ENCODE measurements around the gene ARL10.
A peak's percentile ranks its signal among the peaks of the same experiment; 100 is the strongest.
"Not testable (repeated sequence)": the region's sequence is repeated elsewhere in the genome, so short reads cannot be mapped to it uniquely, and the experiment has no call there.

The ARL10 gene

DNA sequence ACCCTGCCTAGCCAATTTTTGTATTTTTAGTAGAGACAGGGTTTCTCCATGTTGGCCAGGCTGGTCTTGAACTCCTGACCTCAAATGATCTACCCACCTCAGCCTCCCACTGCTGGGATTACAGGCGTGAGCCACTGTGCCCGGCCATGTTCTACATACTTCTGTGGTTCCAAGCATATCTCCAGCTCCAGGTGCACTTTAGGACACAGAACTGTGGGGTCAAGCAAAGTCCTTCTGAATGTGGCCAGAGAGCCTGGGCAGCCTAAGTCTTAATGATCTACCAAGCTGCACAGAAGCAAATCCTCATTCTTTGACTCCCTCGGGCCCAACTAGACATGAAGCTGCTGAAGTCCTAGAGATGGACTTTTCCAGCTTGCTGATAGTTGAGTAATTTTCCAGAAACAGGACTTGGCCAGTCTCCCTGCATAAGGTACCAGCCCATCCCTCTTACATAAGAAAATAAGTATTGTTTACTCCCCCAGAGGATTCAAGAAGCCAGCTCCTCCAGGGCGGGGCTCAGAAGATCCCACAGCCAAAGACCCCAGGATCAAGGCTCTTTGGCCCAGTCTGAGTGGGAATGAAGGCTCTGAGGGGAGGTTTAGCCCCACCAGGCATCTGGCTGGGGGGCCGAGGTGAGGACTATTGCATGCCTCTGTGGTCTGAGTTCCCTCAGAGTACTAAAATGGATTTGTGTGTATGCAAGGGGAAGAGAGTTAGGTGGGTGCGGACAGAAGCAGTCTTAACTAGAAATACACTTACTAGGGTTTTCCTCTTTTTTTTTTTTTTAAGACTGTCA, 42.4 kb downstream of the ARL10 start:
- H3K4me3 ChIP-seq (ENCODE audit: low read length), result no peak overlapping the region
- H3K9me3 ChIP-seq (ENCODE audit: control insufficient read depth, low read length), result no peaks in the 10 kb centered on the region
- peaks cover 29% of the 10 kb centered on the region for H3K4me1 ChIP-seq (ENCODE audit: control insufficient read depth, insufficient read depth, low read length)
- peak; percentile 56 for DNase-seq (ENCODE audit: low read depth)
- H3K27me3 ChIP-seq (replicated peaks; ENCODE audit: control insufficient read depth, insufficient read depth, low read length), result no peaks in the 10 kb centered on the region
- peaks cover 25% of the 10 kb centered on the region for H3K36me3 ChIP-seq (ENCODE audit: control insufficient read depth, insufficient read depth, low read length, severe bottlenecking)
- no peak overlapping the region for H3K9ac ChIP-seq (ENCODE audit: low read length)

DNA sequence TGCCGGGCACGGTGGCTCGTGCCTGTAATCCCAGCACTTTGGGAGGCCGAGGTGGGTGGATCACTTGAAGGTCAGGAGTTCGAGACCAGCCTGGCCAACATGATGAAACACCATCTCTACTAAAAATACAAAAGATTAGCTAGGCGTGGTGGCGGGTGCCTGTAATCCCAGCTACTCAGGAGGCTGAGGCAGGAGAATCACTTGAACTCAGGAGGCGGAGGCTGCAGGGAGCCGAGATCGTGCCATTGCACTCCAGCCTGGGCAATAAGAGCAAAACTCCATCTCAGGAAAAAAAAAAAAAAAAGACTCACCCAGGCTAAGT, 42.9 kb downstream of the ARL10 start:
- H3K9me3 ChIP-seq (ENCODE audit: control insufficient read depth, low read length), result not testable (repeated sequence)
- H3K36me3 ChIP-seq (ENCODE audit: control insufficient read depth, insufficient read depth, low read length, severe bottlenecking), result peaks cover 25% of the 10 kb centered on the region

GRCh38 chr5:176408590-176408989, 43.3 kb downstream of the ARL10 start:
- Histone ChIP-seq H3K4me3 (ENCODE audit: low read length) (no peak overlapping the region), H3K36me3 (ENCODE audit: control insufficient read depth, insufficient read depth, low read length, severe bottlenecking) (peaks cover 25% of the 10 kb centered on the region), H3K4me1 (ENCODE audit: control insufficient read depth, insufficient read depth, low read length) (peaks cover 38% of the 10 kb centered on the region), H3K9me3 (ENCODE audit: control insufficient read depth, low read length) (no peaks in the 10 kb centered on the region), H3K9ac (ENCODE audit: low read length) (no peak overlapping the region), H3K27me3 (replicated peaks; ENCODE audit: control insufficient read depth, insufficient read depth, low read length) (no peaks in the 10 kb centered on the region)
- DNase-seq (ENCODE audit: low read depth), result no peak

More for the DNA sequence above, 42.9 kb downstream of the ARL10 start:
- H3K9ac ChIP-seq (ENCODE audit: low read length); DNase-seq (ENCODE audit: low read depth); H3K4me3 ChIP-seq (ENCODE audit: low read length); H3K27me3 ChIP-seq (replicated peaks; ENCODE audit: control insufficient read depth, insufficient read depth, low read length): not testable (repeated sequence)
- H3K4me1 ChIP-seq (ENCODE audit: control insufficient read depth, insufficient read depth, low read length), result peaks cover 34% of the 10 kb centered on the region

DNA sequence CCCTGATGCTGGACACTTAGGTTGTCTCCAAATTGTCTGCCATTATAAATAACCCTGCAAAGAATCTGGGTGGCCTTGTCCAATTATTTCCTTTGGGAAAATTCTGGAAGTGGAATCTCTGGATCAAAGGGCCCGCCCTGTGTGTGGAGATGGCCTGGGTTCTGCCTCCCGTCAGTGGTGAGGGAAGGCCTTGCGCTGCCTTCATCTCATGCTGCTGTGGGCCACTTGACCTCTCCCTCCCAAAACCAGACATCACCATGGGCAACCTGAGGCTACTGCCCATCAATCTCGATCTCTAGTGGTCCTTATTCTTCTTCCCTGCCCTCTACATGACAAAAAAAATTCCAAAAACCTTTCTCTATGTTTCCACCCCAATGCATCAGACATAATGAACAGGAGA, 44.5 kb downstream of the ARL10 start:
- no peak overlapping the region for H3K9ac ChIP-seq (ENCODE audit: low read length)
- peaks cover 50% of the 10 kb centered on the region for H3K4me1 ChIP-seq (ENCODE audit: control insufficient read depth, insufficient read depth, low read length)
- DNase-seq (ENCODE audit: low read depth), result no peak
- peaks cover 25% of the 10 kb centered on the region for H3K36me3 ChIP-seq (ENCODE audit: control insufficient read depth, insufficient read depth, low read length, severe bottlenecking)
- no peaks in the 10 kb centered on the region for H3K9me3 ChIP-seq (ENCODE audit: control insufficient read depth, low read length)
- H3K4me3 ChIP-seq (ENCODE audit: low read length), result no peak overlapping the region
- no peaks in the 10 kb centered on the region for H3K27me3 ChIP-seq (replicated peaks; ENCODE audit: control insufficient read depth, insufficient read depth, low read length)

- Histone ChIP-seq H3K9me3 (ENCODE audit: control insufficient read depth, low read length) (no peaks in the 10 kb centered on the region), H3K4me3 (ENCODE audit: low read length) (no peak overlapping the region), H3K4me1 (ENCODE audit: control insufficient read depth, insufficient read depth, low read length) (peaks cover 59% of the 10 kb centered on the region), H3K9ac (ENCODE audit: low read length) (no peak overlapping the region), H3K27me3 (replicated peaks; ENCODE audit: control insufficient read depth, insufficient read depth, low read length) (no peaks in the 10 kb centered on the region), H3K36me3 (ENCODE audit: control insufficient read depth, insufficient read depth, low read length, severe bottlenecking) (peaks cover 22% of the 10 kb centered on the region)
- DNase-seq (ENCODE audit: low read depth), result no peak
These were observed 45.3 kb downstream of the ARL10 start for GRCh38 chr5:176410486-176411180.

- Histone ChIP-seq H3K9ac (ENCODE audit: low read length) (peak overlapping the region; percentile 53), H3K4me3 (ENCODE audit: low read length) (no peak overlapping the region), H3K4me1 (ENCODE audit: control insufficient read depth, insufficient read depth, low read length) (peaks cover 58% of the 10 kb centered on the region), H3K36me3 (ENCODE audit: control insufficient read depth, insufficient read depth, low read length, severe bottlenecking) (peaks cover 9% of the 10 kb centered on the region), H3K9me3 (ENCODE audit: control insufficient read depth, low read length) (no peaks in the 10 kb centered on the region), H3K27me3 (replicated peaks; ENCODE audit: control insufficient read depth, insufficient read depth, low read length) (no peaks in the 10 kb centered on the region)
- DNase-seq (ENCODE audit: low read depth), result no peak
These were observed 47.4 kb downstream of the ARL10 start for GRCh38 chr5:176412517-176413254.

DNA sequence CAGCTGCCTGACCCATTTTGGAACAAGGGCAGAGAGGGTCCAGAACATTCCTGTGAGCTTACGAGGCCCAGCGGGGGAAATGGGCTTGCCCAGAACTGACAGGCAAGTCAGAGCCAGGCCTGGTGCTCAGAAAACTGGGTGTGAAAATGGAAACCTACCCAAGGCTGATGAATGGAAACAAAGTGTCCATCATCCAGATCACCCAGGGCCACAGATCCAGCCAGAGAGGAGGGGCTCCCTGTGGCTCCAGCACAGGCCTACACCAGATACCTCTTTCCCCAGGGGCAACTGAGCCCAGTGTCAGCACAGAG, 47.9 kb downstream of the ARL10 start:
- Histone ChIP-seq H3K27me3 (replicated peaks; ENCODE audit: control insufficient read depth, insufficient read depth, low read length) (no peaks in the 10 kb centered on the region), H3K4me1 (ENCODE audit: control insufficient read depth, insufficient read depth, low read length) (peaks cover 55% of the 10 kb centered on the region), H3K36me3 (ENCODE audit: control insufficient read depth, insufficient read depth, low read length, severe bottlenecking) (peaks cover 9% of the 10 kb centered on the region), H3K4me3 (ENCODE audit: low read length) (no peak overlapping the region), H3K9me3 (ENCODE audit: control insufficient read depth, low read length) (no peaks in the 10 kb centered on the region), H3K9ac (ENCODE audit: low read length) (peak overlapping the region; percentile 53)
- DNase-seq (ENCODE audit: low read depth), result peak; percentile 27

DNA sequence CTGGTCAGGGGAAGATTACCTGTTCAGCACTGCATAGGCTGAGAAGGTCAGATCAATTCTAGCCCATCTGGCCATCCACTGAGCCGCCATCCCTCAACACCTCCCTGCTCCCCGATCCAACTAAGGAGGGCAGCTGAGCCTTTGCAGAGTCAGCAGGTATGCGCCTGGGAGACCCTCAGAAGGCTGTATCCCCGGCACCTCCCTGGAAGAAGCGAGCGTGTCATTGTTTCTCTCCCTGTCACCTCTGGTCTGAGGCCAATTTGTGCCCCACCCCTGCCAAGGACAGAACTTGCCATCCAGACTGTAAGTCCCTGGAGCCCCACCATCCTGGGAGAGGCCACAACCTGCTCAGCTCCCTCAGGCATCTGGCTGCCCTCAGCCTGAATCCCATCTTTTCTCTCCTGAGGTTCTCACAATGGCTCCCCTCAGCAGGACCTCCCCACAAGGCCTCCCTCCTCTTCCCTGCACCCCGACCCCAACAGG, 48.5 kb downstream of the ARL10 start:
- Histone ChIP-seq H3K9ac (ENCODE audit: low read length) (peak overlapping the region; percentile 53), H3K27me3 (replicated peaks; ENCODE audit: control insufficient read depth, insufficient read depth, low read length) (no peaks in the 10 kb centered on the region), H3K9me3 (ENCODE audit: control insufficient read depth, low read length) (no peaks in the 10 kb centered on the region), H3K4me1 (ENCODE audit: control insufficient read depth, insufficient read depth, low read length) (peaks cover 55% of the 10 kb centered on the region), H3K36me3 (ENCODE audit: control insufficient read depth, insufficient read depth, low read length, severe bottlenecking) (peaks cover 9% of the 10 kb centered on the region), H3K4me3 (ENCODE audit: low read length) (peak overlapping the region; percentile 40)
- DNase-seq (ENCODE audit: low read depth), result no peak

DNA sequence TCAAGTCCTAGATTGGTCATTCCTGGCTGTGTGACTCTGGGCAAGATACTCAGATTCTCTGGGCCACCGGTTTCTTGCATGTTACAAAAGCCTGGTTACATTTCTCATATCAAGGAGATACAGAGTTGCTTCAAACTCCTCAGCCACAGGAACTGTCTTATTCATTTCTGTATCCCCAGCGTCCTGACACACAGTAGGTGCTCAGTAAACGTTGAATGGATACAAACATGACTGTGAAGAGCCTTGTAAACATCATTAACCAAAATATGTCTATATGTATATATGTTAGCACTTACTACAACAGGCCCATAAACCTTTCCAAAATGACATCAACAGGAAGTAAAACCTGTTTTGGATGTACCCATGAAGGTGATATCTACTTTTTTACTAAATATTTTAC, 49.4 kb downstream of the ARL10 start:
- Histone ChIP-seq H3K9me3 (ENCODE audit: control insufficient read depth, low read length) (no peaks in the 10 kb centered on the region), H3K9ac (ENCODE audit: low read length) (peak overlapping the region; percentile 93), H3K36me3 (ENCODE audit: control insufficient read depth, insufficient read depth, low read length, severe bottlenecking) (peaks cover 6% of the 10 kb centered on the region), H3K4me1 (ENCODE audit: control insufficient read depth, insufficient read depth, low read length) (peaks cover 55% of the 10 kb centered on the region), H3K4me3 (ENCODE audit: low read length) (peak overlapping the region; percentile 88), H3K27me3 (replicated peaks; ENCODE audit: control insufficient read depth, insufficient read depth, low read length) (no peaks in the 10 kb centered on the region)
- no peak for DNase-seq (ENCODE audit: low read depth)

- DNase-seq (ENCODE audit: low read depth), result no peak
These were observed 50.1 kb downstream of the ARL10 start for GRCh38 chr5:176415240-176415951.

More at GRCh38 chr5:176415240-176415951, 50.1 kb downstream of the ARL10 start:
- H3K9ac ChIP-seq (ENCODE audit: low read length), result peak overlapping the region; percentile 93
- no peaks in the 10 kb centered on the region for H3K9me3 ChIP-seq (ENCODE audit: control insufficient read depth, low read length)
- H3K4me3 ChIP-seq (ENCODE audit: low read length), result peak overlapping the region; percentile 88
- peaks cover 3% of the 10 kb centered on the region for H3K27me3 ChIP-seq (replicated peaks; ENCODE audit: control insufficient read depth, insufficient read depth, low read length)
- no peaks in the 10 kb centered on the region for H3K36me3 ChIP-seq (ENCODE audit: control insufficient read depth, insufficient read depth, low read length, severe bottlenecking)
- peaks cover 55% of the 10 kb centered on the region for H3K4me1 ChIP-seq (ENCODE audit: control insufficient read depth, insufficient read depth, low read length)
